Tongue (tissue), 3 donors: Measurements from ENCODE around the gene RBM17. TPM values are rescaled to one million over a fixed set of nuclear protein-coding genes. Genes with fewer than 3 reads are reported as not detected.
A peak's percentile ranks its signal among the peaks of the same experiment; 100 is the strongest.
"Not testable (repeated sequence)": the region's sequence is repeated elsewhere in the genome, so short reads cannot be mapped to it uniquely, and the experiment has no call there.

Experiments
- DNase-seq: peaks from one replicate; pipeline ENCODE4 v3.0.0-alpha.2; 2015
- small RNA-seq: library from RNA; depleted of rRNA; stranded (forward); fragments of <200 nt; gene quantifications from one replicate; pipeline ENCODE3, GENCODE V24; 2014; ENCODE audit warnings: low replicate concordance
- total RNA-seq: library from RNA; depleted of rRNA; stranded (reverse); fragments of >200 nt; gene quantifications from one replicate; pipeline ENCODE4 v1.2.3, GENCODE V29; 2014

Gene RBM17
- total RNA-seq, 1 donor from 2014 or later: 71.3 TPM

GRCh38 chr10:6161921-6162320 is 73.1 kb downstream of the RBM17 start:
- no peak for DNase-seq

- no peak for DNase-seq
Observed at GRCh38 chr10:6162589-6163356, 73.9 kb downstream of the RBM17 start.

DNA sequence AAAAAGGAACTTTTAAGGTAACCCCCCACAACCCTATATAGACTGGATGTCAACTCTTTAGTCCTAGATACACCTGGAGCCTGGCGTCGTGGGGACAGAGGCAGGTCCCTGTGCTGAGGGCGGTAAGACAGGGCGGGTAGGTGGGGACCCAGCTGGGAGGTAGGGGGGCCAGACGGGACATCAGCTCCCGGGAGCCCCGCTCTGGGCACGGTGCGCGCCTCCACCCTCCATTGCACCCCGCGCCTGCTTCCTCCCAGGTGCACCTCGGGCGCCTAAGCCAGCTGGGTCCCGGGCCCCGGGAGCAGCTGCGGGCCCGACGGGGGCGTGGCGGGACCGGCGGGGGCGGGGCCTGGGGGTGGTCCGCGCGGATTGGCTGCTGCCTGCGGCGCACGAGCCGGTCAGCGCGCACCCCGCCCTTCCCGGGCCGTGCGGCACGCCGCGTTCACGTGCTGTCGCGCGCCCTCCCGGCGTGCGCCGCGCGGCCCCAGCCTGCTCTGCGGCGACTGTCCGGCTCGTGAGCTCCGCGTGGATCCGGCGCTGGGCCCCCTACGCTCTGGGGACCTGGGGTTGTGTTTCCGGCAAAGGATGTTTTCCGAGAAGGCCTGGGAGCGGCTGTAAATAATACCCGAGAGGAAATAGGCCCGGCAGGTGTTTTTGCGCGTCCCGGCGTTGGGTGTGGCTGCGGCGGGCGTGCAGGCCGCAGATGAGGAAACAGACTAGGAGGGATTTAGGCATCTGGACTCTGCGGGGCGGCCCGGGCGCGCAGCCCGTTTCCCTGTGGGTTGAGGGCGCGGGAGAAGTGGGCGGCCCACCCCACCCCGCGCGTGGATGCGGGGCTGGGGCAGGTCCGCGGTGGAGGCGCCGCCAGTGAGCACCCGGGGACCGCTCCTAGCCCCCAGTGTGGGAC is 74.8 kb downstream of the RBM17 start:
- DNase-seq: peak; percentile 95

- DNase-seq: no peak
Observed at GRCh38 chr10:6164271-6165095, 75.6 kb downstream of the RBM17 start.

- no peak for DNase-seq
Observed at GRCh38 chr10:6165221-6165725, 76.4 kb downstream of the RBM17 start.

DNA sequence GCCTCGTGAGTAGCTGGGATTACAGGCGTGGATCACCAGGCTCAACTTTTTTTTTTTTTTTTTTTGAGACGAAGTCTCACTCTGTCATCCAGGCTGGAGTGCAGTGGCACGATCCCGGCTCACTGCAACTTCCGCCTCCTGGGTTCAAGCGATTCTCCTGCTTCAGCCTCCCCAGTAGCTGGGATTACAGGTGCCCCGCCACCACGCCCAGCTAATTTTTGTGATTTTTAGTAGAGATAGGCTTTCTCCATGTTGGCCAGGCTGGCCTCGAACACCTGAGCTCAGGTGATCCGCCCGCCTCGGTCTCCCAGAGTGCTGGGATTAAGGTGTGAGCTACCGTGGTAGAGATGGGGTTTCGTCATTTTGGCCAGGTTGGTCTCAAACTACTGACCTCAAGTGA is 77.1 kb downstream of the RBM17 start:
- DNase-seq: not testable (repeated sequence)

Small RNA genes lying within 50 kb of the gene (small RNA-seq; reads per million reads assigned to genes)
- 0.05 reads per million for gene MIR3155A

Other genes starting within 250 kb of the RBM17 start
- gene ANKRD16, start 199.1 kb upstream of the RBM17 start, total RNA-seq: 9.4 TPM
- 93.1 TPM for gene FBH1, start 198.8 kb upstream of the RBM17 start, total RNA-seq
- gene IL15RA, start 111.5 kb upstream of the RBM17 start, total RNA-seq: 3.0 TPM
- gene IL2RA, start 26.7 kb upstream of the RBM17 start, total RNA-seq: not detected
- 21.0 TPM for gene PFKFB3, start 113.9 kb downstream of the RBM17 start, total RNA-seq